ENCODE data around the gene CPNE2. TPM values are rescaled to one million over a fixed set of nuclear protein-coding genes. Genes with fewer than 3 reads are reported as not detected.

CPNE2 gene
- total RNA-seq, 1 donor, result 11.6 TPM

GRCh38 chr16:57144027-57144426 lies 51.6 kb downstream of the CPNE2 start:
- H3K27me3 ChIP-seq (ENCODE audit: insufficient read depth, low read length), result no peaks in the 10 kb centered on the region
- no peaks in the 10 kb centered on the region for H3K4me1 ChIP-seq (ENCODE audit: insufficient read depth, low read length)
- H4K20me1 ChIP-seq (ENCODE audit: insufficient read depth, low read length), result no peaks in the 10 kb centered on the region
- no peak overlapping the region for H2AFZ ChIP-seq (ENCODE audit: low read length)
- H3K27ac ChIP-seq (ENCODE audit: low read depth, low read length), result no peak overlapping the region
- peak; percentile 72 for DNase-seq (ENCODE audit: insufficient read length, low spot score, missing footprints)
- H3K4me3 ChIP-seq (ENCODE audit: insufficient read depth, low read length), result no peak overlapping the region
- no peak overlapping the region for H3K4me2 ChIP-seq (ENCODE audit: insufficient read depth, low read length)
- no peaks in the 10 kb centered on the region for H3K36me3 ChIP-seq (ENCODE audit: insufficient read depth, low read length)
- no peaks in the 10 kb centered on the region for H3K79me2 ChIP-seq (ENCODE audit: insufficient read depth, low read length)
- TF ChIP-seq CTCF (IDR thresholded peaks at IDR 0.05; ENCODE audit: extremely low read depth, low read depth, low read length), result no peak
- no peaks in the 10 kb centered on the region for H3K9me3 ChIP-seq (ENCODE audit: low read depth, low read length)

GRCh38 chr16:57145046-57146021 lies 53.0 kb downstream of the CPNE2 start:
- Histone ChIP-seq H3K4me3 (ENCODE audit: insufficient read depth, low read length) (no peak overlapping the region), H3K79me2 (ENCODE audit: insufficient read depth, low read length) (no peaks in the 10 kb centered on the region), H4K20me1 (ENCODE audit: insufficient read depth, low read length) (no peaks in the 10 kb centered on the region), H3K4me1 (ENCODE audit: insufficient read depth, low read length) (no peaks in the 10 kb centered on the region), H3K9me3 (ENCODE audit: low read depth, low read length) (no peaks in the 10 kb centered on the region), H3K36me3 (ENCODE audit: insufficient read depth, low read length) (no peaks in the 10 kb centered on the region), H3K27ac (ENCODE audit: low read depth, low read length) (no peak overlapping the region), H3K27me3 (ENCODE audit: insufficient read depth, low read length) (no peaks in the 10 kb centered on the region), H2AFZ (ENCODE audit: low read length) (no peak overlapping the region), H3K4me2 (ENCODE audit: insufficient read depth, low read length) (no peak overlapping the region)
- TF ChIP-seq CTCF (IDR thresholded peaks at IDR 0.05; ENCODE audit: extremely low read depth, low read depth, low read length), result no peak
- DNase-seq (ENCODE audit: insufficient read length, low spot score, missing footprints), result peak; percentile 78

GRCh38 chr16:57146040-57146647 lies 53.8 kb downstream of the CPNE2 start:
- Histone ChIP-seq H3K4me3 (ENCODE audit: insufficient read depth, low read length) (no peak overlapping the region), H2AFZ (ENCODE audit: low read length) (no peak overlapping the region)

More at GRCh38 chr16:57146040-57146647, 53.8 kb downstream of the CPNE2 start:
- H4K20me1 ChIP-seq (ENCODE audit: insufficient read depth, low read length), result no peaks in the 10 kb centered on the region
- no peaks in the 10 kb centered on the region for H3K4me1 ChIP-seq (ENCODE audit: insufficient read depth, low read length)
- no peaks in the 10 kb centered on the region for H3K9me3 ChIP-seq (ENCODE audit: low read depth, low read length)
- H3K27me3 ChIP-seq (ENCODE audit: insufficient read depth, low read length), result no peaks in the 10 kb centered on the region
- no peaks in the 10 kb centered on the region for H3K36me3 ChIP-seq (ENCODE audit: insufficient read depth, low read length)
- peak; percentile 35 for DNase-seq (ENCODE audit: insufficient read length, low spot score, missing footprints)
- H3K4me2 ChIP-seq (ENCODE audit: insufficient read depth, low read length), result no peak overlapping the region
- no peaks in the 10 kb centered on the region for H3K79me2 ChIP-seq (ENCODE audit: insufficient read depth, low read length)
- TF ChIP-seq CTCF (IDR thresholded peaks at IDR 0.05; ENCODE audit: extremely low read depth, low read depth, low read length), result no peak
- H3K27ac ChIP-seq (ENCODE audit: low read depth, low read length), result no peak overlapping the region
